DOHH2 (cell line): ENCODE results near the gene SIK3.

ENCODE experiments used
- H3F3A ChIP-seq: fragments of 200-600 bp; sonication (generic), shearing (Covaris generic); 2 replicates; pipeline ENCODE4 v1.6.0; 2016; ENCODE audit warnings: antibody characterized with exemption, mild to moderate bottlenecking; ENCODE audit not compliant: control insufficient read depth, insufficient read depth
- H3K27ac ChIP-seq: fragments of 200-600 bp; sonication (generic); 2 replicates; pipeline ENCODE4 v1.5.1; 2014; ENCODE audit warnings: low read depth, mild to moderate bottlenecking, low read length, moderate library complexity
- H3K27me3 ChIP-seq: fragments of 200-600 bp; sonication (generic); 2 replicates; pipeline ENCODE4 v1.6.1; 2014; ENCODE audit warnings: mild to moderate bottlenecking, low read length, mixed read lengths; ENCODE audit not compliant: control insufficient read depth
- H3K36me3 ChIP-seq: fragments of 200-600 bp; sonication (generic); 2 replicates; pipeline ENCODE4 v1.6.1; 2014; ENCODE audit warnings: mild to moderate bottlenecking, low read length, moderate library complexity, mixed read lengths; ENCODE audit not compliant: control insufficient read depth
- H3K4me1 ChIP-seq: fragments of 200-600 bp; sonication (generic); 2 replicates; pipeline ENCODE4 v1.6.1; 2014; ENCODE audit warnings: mild to moderate bottlenecking, low read length, mixed read lengths; ENCODE audit not compliant: control insufficient read depth
- H3K4me2 ChIP-seq: fragments of 200-600 bp; sonication (generic); 2 replicates; pipeline ENCODE4 v1.6.0; 2014; ENCODE audit warnings: mild to moderate bottlenecking, low read length, moderate library complexity
- H3K4me3 ChIP-seq: fragments of 200-600 bp; sonication (generic); 2 replicates; pipeline ENCODE4 v1.5.1; 2014; ENCODE audit warnings: mild to moderate bottlenecking, low read length, mixed read lengths
- H3K79me2 ChIP-seq: fragments of 200-600 bp; sonication (generic); 2 replicates; pipeline ENCODE4 v1.6.1; 2014; ENCODE audit warnings: mild to moderate bottlenecking, low read length, mixed read lengths; ENCODE audit not compliant: control insufficient read depth
- H3K9me2 ChIP-seq: fragments of 200-600 bp; sonication (generic); replicated peaks from 2 replicates; pipeline ENCODE4 v1.6.1; 2014; ENCODE audit warnings: mild to moderate bottlenecking, low read length, mixed read lengths; ENCODE audit not compliant: control insufficient read depth
- H3K9me3 ChIP-seq: fragments of 200-600 bp; sonication (generic); 2 replicates; pipeline ENCODE4 v1.6.1; 2014; ENCODE audit warnings: antibody characterized with exemption, low read length, mixed read lengths; ENCODE audit not compliant: control insufficient read depth, insufficient read depth
- H4K20me1 ChIP-seq: fragments of 200-600 bp; sonication (generic); 2 replicates; pipeline ENCODE4 v1.6.0; 2014; ENCODE audit warnings: low read depth, mild to moderate bottlenecking, antibody characterized with exemption, low read length, moderate library complexity; ENCODE audit not compliant: control insufficient read depth, insufficient read depth
- EZH2phosphoT487 ChIP-seq: fragments of 200-600 bp; sonication (generic); IDR thresholded peaks from 2 replicates; pipeline ENCODE4 v1.6.1; 2017; ENCODE audit warnings: borderline replicate concordance, mild to moderate bottlenecking, antibody characterized with exemption, low read length, moderate library complexity, mixed read lengths
- TF ChIP-seq, protein P1 (sequence below): fragments of 200-600 bp; sonication (generic); IDR thresholded peaks from one replicate; pipeline ENCODE4 v1.5.1; 2014; ENCODE audit warnings: antibody characterized with exemption, mild to moderate bottlenecking, low read depth, low read length; ENCODE audit not compliant: poor library complexity, severe bottlenecking

SIK3 gene

DNA sequence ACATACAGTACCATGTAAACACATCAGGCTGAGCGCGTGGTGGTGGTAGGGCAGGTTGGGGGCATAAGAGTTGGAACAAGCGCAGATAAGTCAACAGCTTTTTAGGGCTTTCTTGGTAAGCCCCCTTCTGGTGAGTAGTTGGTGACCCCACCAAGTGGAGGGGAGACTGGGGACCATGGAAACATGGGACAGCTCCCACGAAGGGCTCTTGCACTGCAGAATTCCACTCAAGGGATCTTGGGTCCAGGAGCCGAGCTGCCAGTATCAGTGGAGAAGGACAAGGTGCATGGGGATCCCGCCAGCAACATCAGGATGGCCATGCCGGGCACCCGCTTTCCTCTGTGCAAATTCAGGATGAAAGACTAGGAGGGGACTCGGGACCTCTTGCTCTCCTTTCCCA lies 254.6 kb downstream of the SIK3 start:
- no peak overlapping the region for H3K27ac ChIP-seq
- H3K4me1 ChIP-seq = no peaks in the 10 kb centered on the region
- H3K4me3 ChIP-seq = no peak overlapping the region
- no peaks in the 10 kb centered on the region for H4K20me1 ChIP-seq
- peaks cover 29% of the 10 kb centered on the region for H3K36me3 ChIP-seq
- TF ChIP-seq, protein P1, sequence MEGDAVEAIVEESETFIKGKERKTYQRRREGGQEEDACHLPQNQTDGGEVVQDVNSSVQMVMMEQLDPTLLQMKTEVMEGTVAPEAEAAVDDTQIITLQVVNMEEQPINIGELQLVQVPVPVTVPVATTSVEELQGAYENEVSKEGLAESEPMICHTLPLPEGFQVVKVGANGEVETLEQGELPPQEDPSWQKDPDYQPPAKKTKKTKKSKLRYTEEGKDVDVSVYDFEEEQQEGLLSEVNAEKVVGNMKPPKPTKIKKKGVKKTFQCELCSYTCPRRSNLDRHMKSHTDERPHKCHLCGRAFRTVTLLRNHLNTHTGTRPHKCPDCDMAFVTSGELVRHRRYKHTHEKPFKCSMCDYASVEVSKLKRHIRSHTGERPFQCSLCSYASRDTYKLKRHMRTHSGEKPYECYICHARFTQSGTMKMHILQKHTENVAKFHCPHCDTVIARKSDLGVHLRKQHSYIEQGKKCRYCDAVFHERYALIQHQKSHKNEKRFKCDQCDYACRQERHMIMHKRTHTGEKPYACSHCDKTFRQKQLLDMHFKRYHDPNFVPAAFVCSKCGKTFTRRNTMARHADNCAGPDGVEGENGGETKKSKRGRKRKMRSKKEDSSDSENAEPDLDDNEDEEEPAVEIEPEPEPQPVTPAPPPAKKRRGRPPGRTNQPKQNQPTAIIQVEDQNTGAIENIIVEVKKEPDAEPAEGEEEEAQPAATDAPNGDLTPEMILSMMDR = no peak
- TF ChIP-seq EZH2phosphoT487 = no peak
- H3F3A ChIP-seq = no peaks in the 10 kb centered on the region
- no peak overlapping the region for H3K4me2 ChIP-seq
- H3K79me2 ChIP-seq = no peaks in the 10 kb centered on the region
- no peaks in the 10 kb centered on the region for H3K27me3 ChIP-seq
- H3K9me3 ChIP-seq = no peaks in the 10 kb centered on the region
- H3K9me2 ChIP-seq = no peaks in the 10 kb centered on the region

DNA sequence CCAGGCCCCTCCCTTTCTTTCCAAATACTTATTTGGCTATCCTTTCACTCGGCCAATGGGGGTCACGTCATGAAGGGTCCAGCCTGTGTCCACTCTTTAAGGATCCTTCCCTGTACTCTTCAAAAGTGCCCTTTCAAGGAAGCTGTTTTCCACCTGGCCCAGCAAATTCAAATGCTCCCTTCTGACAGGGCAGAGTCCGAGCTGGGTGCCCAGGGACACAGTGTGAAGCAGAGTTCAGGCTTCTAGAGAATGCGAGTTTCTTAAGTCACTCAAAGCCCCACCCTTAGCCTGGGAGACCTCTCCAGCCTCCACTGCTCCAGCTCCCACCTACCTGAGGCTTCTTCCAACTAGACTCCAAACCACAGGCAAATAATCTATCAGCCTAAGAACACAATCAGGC lies 255.3 kb downstream of the SIK3 start:
- H3K4me3 ChIP-seq = no peak overlapping the region
- no peak for TF ChIP-seq EZH2phosphoT487
- H3K27ac ChIP-seq = no peak overlapping the region
- no peaks in the 10 kb centered on the region for H3F3A ChIP-seq
- H3K4me2 ChIP-seq = no peak overlapping the region
- no peaks in the 10 kb centered on the region for H3K4me1 ChIP-seq
- no peaks in the 10 kb centered on the region for H4K20me1 ChIP-seq
- peaks cover 25% of the 10 kb centered on the region for H3K36me3 ChIP-seq
- H3K79me2 ChIP-seq = no peaks in the 10 kb centered on the region
- H3K9me2 ChIP-seq = no peaks in the 10 kb centered on the region
- no peaks in the 10 kb centered on the region for H3K9me3 ChIP-seq
- H3K27me3 ChIP-seq = no peaks in the 10 kb centered on the region

DNA sequence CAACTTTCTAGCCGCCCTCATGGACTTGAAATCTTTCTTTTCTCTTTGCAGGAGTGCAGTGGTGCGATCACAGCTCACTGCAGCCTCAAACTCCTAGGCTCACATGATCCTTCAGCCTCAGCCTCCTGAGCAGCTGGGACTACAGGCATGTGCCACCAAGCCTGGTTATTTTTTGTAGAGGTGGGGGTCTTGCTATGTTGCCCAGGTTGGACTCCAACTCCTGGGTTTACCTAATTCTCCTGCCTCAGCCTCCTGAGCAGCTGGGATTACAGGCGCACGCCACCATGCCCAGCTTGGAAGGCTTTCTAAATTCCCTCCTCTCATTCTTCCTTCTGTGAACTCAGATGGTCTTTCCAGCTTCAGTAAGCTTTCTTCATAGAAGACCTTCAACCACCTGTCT lies 256.1 kb downstream of the SIK3 start:
- Histone ChIP-seq H3K4me2 (no peak overlapping the region), H3K27ac (no peak overlapping the region), H3K9me3 (no peaks in the 10 kb centered on the region), H3F3A (no peaks in the 10 kb centered on the region), H3K4me1 (no peaks in the 10 kb centered on the region), H3K4me3 (no peak overlapping the region), H3K79me2 (no peaks in the 10 kb centered on the region), H3K27me3 (no peaks in the 10 kb centered on the region), H4K20me1 (no peaks in the 10 kb centered on the region), H3K36me3 (peaks cover 21% of the 10 kb centered on the region), H3K9me2 (no peaks in the 10 kb centered on the region)
- TF ChIP-seq EZH2phosphoT487 = no peak
- TF ChIP-seq, protein P1 = no peak

DNA sequence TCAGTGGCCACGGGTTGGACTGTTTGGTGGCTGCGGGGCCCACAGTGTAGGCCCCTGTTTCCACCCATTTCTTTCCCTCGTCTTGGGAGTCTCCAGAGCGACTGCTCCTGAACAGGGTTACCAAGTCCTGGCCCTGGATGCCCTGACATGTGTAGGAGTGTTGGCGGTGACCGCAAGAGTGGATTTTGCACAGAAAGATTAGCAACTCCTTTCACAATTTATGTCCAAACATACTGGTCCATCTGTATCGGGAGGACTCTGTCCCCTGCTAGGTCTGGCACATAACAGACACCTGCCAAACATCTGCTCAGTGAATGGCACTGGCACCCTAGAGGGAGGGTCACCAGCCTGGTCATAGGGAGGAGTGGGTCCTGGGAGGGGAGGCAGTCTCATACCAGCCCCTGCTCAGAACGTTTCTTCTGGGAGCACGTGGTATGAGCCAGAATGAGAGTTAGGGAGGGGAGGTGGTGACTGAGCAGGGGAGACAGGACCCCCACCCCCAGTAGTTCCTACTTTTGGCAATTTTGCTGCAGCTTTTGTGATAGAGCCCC lies 257.4 kb downstream of the SIK3 start:
- Histone ChIP-seq H3K4me3 (no peak overlapping the region), H4K20me1 (no peaks in the 10 kb centered on the region), H3K27ac (no peak overlapping the region), H3F3A (no peaks in the 10 kb centered on the region), H3K9me2 (no peaks in the 10 kb centered on the region), H3K4me1 (peaks cover 5% of the 10 kb centered on the region), H3K9me3 (no peaks in the 10 kb centered on the region), H3K79me2 (no peaks in the 10 kb centered on the region), H3K36me3 (peaks cover 9% of the 10 kb centered on the region), H3K4me2 (no peak overlapping the region), H3K27me3 (no peaks in the 10 kb centered on the region)
- no peak for TF ChIP-seq EZH2phosphoT487
